Body of pancreas (tissue), 4 donors: ENCODE data around the gene CES2. TPM values are rescaled to one million over a fixed set of nuclear protein-coding genes. Genes with fewer than 3 reads are reported as not detected.

Experiments
- ATAC-seq: fragments of 150-250 bp; one replicate; pipeline ENCODE4 v1.9.1; 2016
- DNase-seq, 4 donors: peaks; one replicate each; pipeline ENCODE4 v3.0.0-alpha.2; 2019
- H3K27ac ChIP-seq, 4 donors: fragments of 200-600 bp; sonication (generic); 1 replicate in 3 of 4; 2 replicates in 1 of 4; pipeline versions ENCODE4 v1.5.1 to v1.6.1; 2016 to 2019; ENCODE audit warnings: mild to moderate bottlenecking in 1 of 4, mixed read lengths in 1 of 4, moderate library complexity in 1 of 4
- H3K27me3 ChIP-seq, 2 donors: fragments of 200-600 bp; sonication (generic); one replicate each; pipeline ENCODE4 v1.6.0; 2016; ENCODE audit warnings: mild to moderate bottlenecking in 1 of 2
- H3K36me3 ChIP-seq, 2 donors: fragments of 200-600 bp; sonication (generic); replicated peaks in 1 of 2; 2 replicates each; pipeline ENCODE4 v1.5.1; 2016; ENCODE audit warnings: low read depth in 2 of 2; ENCODE audit not compliant: insufficient read depth in 1 of 2
- H3K4me1 ChIP-seq: fragments of 200-600 bp; sonication (generic); one replicate; pipeline ENCODE4 v1.6.0; 2016
- H3K4me3 ChIP-seq, 2 donors: fragments of 200-600 bp; sonication (generic); 1 replicate in 1 of 2; 2 replicates in 1 of 2; pipeline ENCODE4 v1.5.1; 2016 to 2019
- H3K9me3 ChIP-seq, 3 donors: fragments of 200-600 bp; sonication (generic); 1 replicate in 2 of 3; 2 replicates in 1 of 3; pipeline ENCODE4 v1.5.1; 2016
- CTCF ChIP-seq, 7 experiments: fragments of 450-650 bp in 4 of 7; fragments of 200-600 bp in 3 of 7; sonication (generic) in 3 of 7; IDR thresholded peaks; one replicate each; pipeline ENCODE4 v1.5.1; 2016 to 2019; ENCODE audit warnings: antibody characterized with exemption in 7 of 7
- POLR2A ChIP-seq, 3 donors: fragments of 450-650 bp; IDR thresholded peaks; one replicate each; pipeline ENCODE4 v1.6.1; 2016; ENCODE audit warnings: antibody characterized with exemption in 3 of 3, mild to moderate bottlenecking in 2 of 3
- whole genome bisulfite sequencing, 2 donors: methylation state at CpG; one replicate each; pipeline ENCODE4 v1.1.5; 2017; 5-methylcytosine and 5-hydroxymethylcytosine counted together
- intact Hi-C: fragments of 100-400 bp; cut with DNase I; formaldehyde crosslinking; loops from one replicate; pipeline ENCODE4 v1.15.1; 2023
- total RNA-seq, 2 donors: library from RNA; depleted of rRNA; stranded (reverse); fragments of >200 nt; gene quantifications; one replicate each; pipeline ENCODE4 v1.1.0, GENCODE V29; 2016

CES2 gene
- total RNA-seq, 2 donors from 2014 or later, result 24.9 to 29.3 TPM

GRCh38 chr16:66913081-66913480 lies 22.2 kb upstream of the CES2 start:
- no peaks in the 10 kb centered on the region for H3K9me3 ChIP-seq
- intact Hi-C loops, result no loop called here
- no peaks in the 10 kb centered on the region for H3K27me3 ChIP-seq
- TF ChIP-seq POLR2A (IDR thresholded peaks at IDR 0.05), result no peak
- no peak for TF ChIP-seq CTCF (IDR thresholded peaks at IDR 0.05)
- H3K4me1 ChIP-seq, result no peaks in the 10 kb centered on the region
- H3K4me3 ChIP-seq, result no peak overlapping the region
- no peak for ATAC-seq
- H3K27ac ChIP-seq, result no peak overlapping the region
- 40 to 43% methylated on average over 7 to 10 of the region's 10 CpGs for WGBS, 2 donors
- H3K36me3 ChIP-seq, result no peaks in the 10 kb centered on the region
- DNase-seq, result no peak

GRCh38 chr16:66913711-66914110 lies 21.6 kb upstream of the CES2 start:
- DNase-seq, result no peak

GRCh38 chr16:66914541-66914940 lies 20.8 kb upstream of the CES2 start:
- Histone ChIP-seq H3K4me3 (no peak overlapping the region), H3K36me3 (no peaks in the 10 kb centered on the region)
- intact Hi-C loops, result no loop called here

More at GRCh38 chr16:66913711-66914110, 21.6 kb upstream of the CES2 start:
- H3K4me1 ChIP-seq, result no peaks in the 10 kb centered on the region
- H3K27ac ChIP-seq, result no peak overlapping the region
- no peak for ATAC-seq
- no peaks in the 10 kb centered on the region for H3K9me3 ChIP-seq
- 65 to 76% methylated on average over 4 of the region's 4 CpGs for WGBS, 2 donors
- intact Hi-C loops, result no loop called here
- no peak overlapping the region for H3K4me3 ChIP-seq
- no peak for TF ChIP-seq CTCF (IDR thresholded peaks at IDR 0.05)
- TF ChIP-seq POLR2A (IDR thresholded peaks at IDR 0.05), result no peak
- no peaks in the 10 kb centered on the region for H3K36me3 ChIP-seq
- H3K27me3 ChIP-seq, result no peaks in the 10 kb centered on the region

DNA sequence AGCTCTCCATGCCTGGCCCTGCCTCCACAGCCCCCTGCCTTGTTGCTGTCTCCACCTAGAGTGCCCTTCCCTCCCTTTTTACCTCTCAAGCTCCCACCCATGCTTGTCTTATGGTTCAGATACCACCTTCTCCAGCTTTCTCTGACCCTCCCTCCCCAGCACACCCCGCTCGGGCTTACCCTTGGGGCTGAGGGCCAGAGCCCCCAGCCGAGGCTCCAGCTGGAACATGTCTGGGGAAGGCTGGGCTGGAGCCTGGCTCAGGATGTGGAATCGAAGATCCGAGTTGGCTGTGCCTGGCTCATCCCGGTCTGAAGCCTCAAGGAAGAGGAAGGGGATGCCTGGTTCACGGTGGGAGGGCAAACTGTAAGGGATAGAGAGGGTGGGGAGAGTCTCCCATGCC lies 20.3 kb upstream of the CES2 start:
- Histone ChIP-seq H3K27ac (no peak overlapping the region), H3K4me1 (no peaks in the 10 kb centered on the region), H3K27me3 (no peaks in the 10 kb centered on the region), H3K9me3 (no peaks in the 10 kb centered on the region), H3K4me3 (no peak overlapping the region), H3K36me3 (no peaks in the 10 kb centered on the region)
- intact Hi-C loops, result no loop called here
- no peak for TF ChIP-seq POLR2A (IDR thresholded peaks at IDR 0.05)
- no peak for TF ChIP-seq CTCF (IDR thresholded peaks at IDR 0.05)
- ATAC-seq, result no peak
- DNase-seq, result no peak
- 68 to 71% methylated on average over 7 of the region's 7 CpGs for WGBS, 2 donors

More at GRCh38 chr16:66914541-66914940, 20.8 kb upstream of the CES2 start:
- 92 to 94% methylated on average over 7 of the region's 7 CpGs for WGBS, 2 donors
- Histone ChIP-seq H3K9me3 (no peaks in the 10 kb centered on the region), H3K27ac (no peak overlapping the region), H3K4me1 (no peaks in the 10 kb centered on the region), H3K27me3 (no peaks in the 10 kb centered on the region)
- no peak for TF ChIP-seq POLR2A (IDR thresholded peaks at IDR 0.05)
- TF ChIP-seq CTCF (IDR thresholded peaks at IDR 0.05), result no peak
- DNase-seq, result no peak
- ATAC-seq, result no peak

GRCh38 chr16:66916518-66916917 lies 18.8 kb upstream of the CES2 start:
- WGBS, 2 donors, result 70 to 82% methylated on average over 6 of the region's 6 CpGs
- Histone ChIP-seq H3K4me1 (no peaks in the 10 kb centered on the region), H3K9me3 (no peaks in the 10 kb centered on the region), H3K4me3 (no peak overlapping the region), H3K27me3 (no peaks in the 10 kb centered on the region), H3K27ac (no peak overlapping the region), H3K36me3 (no peaks in the 10 kb centered on the region)
- TF ChIP-seq CTCF (IDR thresholded peaks at IDR 0.05), result no peak
- no peak for TF ChIP-seq POLR2A (IDR thresholded peaks at IDR 0.05)
- intact Hi-C loops, result no loop called here
- ATAC-seq (no peak), DNase-seq (no peak)
